Neural cell (in vitro differentiated cells): ENCODE results near the gene FFAR2. TPM values are rescaled to one million over a fixed set of nuclear protein-coding genes. Genes with fewer than 3 reads are reported as not detected.
"Not testable (repeated sequence)": the region's sequence is repeated elsewhere in the genome, so short reads cannot be mapped to it uniquely, and the experiment has no call there.

Source experiments
- H2AFZ ChIP-seq: fragments of 200-600, 300-800 bp; sonication (generic), shearing (Covaris generic); 2 replicates; pipeline ENCODE4 v1.6.0; 2014; ENCODE audit warnings: low read depth, mild to moderate bottlenecking, antibody characterized with exemption, low read length, moderate library complexity
- H3F3A ChIP-seq: fragments of 200-600 bp; shearing (Covaris generic); 2 replicates; pipeline ENCODE4 v1.6.1; 2016; ENCODE audit warnings: mild to moderate bottlenecking, moderate library complexity, mixed read lengths, antibody characterized with exemption, low read length; ENCODE audit not compliant: insufficient read depth, poor library complexity, severe bottlenecking
- H3K27ac ChIP-seq: fragments of 200-600, 300-800 bp; sonication (generic), shearing (Covaris generic); 2 replicates; pipeline ENCODE4 v1.5.1; 2014; ENCODE audit warnings: mild to moderate bottlenecking, low read length, moderate library complexity
- H3K27me3 ChIP-seq: fragments of 300-800, 200-600 bp; sonication (generic), shearing (Covaris generic); 2 replicates; pipeline ENCODE4 v1.6.0; 2014; ENCODE audit warnings: mild to moderate bottlenecking, low read depth, low read length, moderate library complexity; ENCODE audit not compliant: insufficient read depth
- H3K36me3 ChIP-seq: fragments of 300-800, 200-600 bp; sonication (generic), shearing (Covaris generic); 2 replicates; pipeline ENCODE4 v1.5.1; 2014; ENCODE audit warnings: mild to moderate bottlenecking, antibody characterized with exemption, low read length, moderate library complexity; ENCODE audit not compliant: insufficient read depth
- H3K4me2 ChIP-seq: fragments of 300-800, 200-600 bp; sonication (generic), shearing (Covaris generic); 2 replicates; pipeline ENCODE4 v1.6.0; 2014; ENCODE audit warnings: mild to moderate bottlenecking, low read length
- H3K4me3 ChIP-seq: fragments of 300-800, 200-600 bp; sonication (generic), shearing (Covaris generic); 2 replicates; pipeline ENCODE4 v1.5.1; 2014; ENCODE audit warnings: mild to moderate bottlenecking, low read length, moderate library complexity
- H3K79me2 ChIP-seq: fragments of 200-600 bp; shearing (Covaris generic); replicated peaks from 2 replicates; pipeline ENCODE4 v1.6.0; 2014; ENCODE audit warnings: mild to moderate bottlenecking, low read length, moderate library complexity; ENCODE audit not compliant: insufficient read depth
- H3K9ac ChIP-seq: fragments of 300-800, 200-600 bp; sonication (generic), shearing (Covaris generic); 2 replicates; pipeline ENCODE4 v1.6.1; 2016; ENCODE audit warnings: mild to moderate bottlenecking, low read length, mixed read lengths
- H3K9me2 ChIP-seq: fragments of 200-600 bp; shearing (Covaris generic); 2 replicates; pipeline ENCODE4 v1.6.1; 2016; ENCODE audit warnings: mild to moderate bottlenecking, low read length, mixed read lengths; ENCODE audit not compliant: insufficient read depth
- H3K9me3 ChIP-seq: fragments of 200-600, 300-800 bp; sonication (generic), shearing (Covaris generic); 2 replicates; pipeline ENCODE4 v1.6.1; 2016; ENCODE audit warnings: mild to moderate bottlenecking, mixed run types, low read length, moderate library complexity, mixed read lengths
- H4K20me1 ChIP-seq: fragments of 200-600 bp; shearing (Covaris generic); 2 replicates; pipeline ENCODE4 v1.6.1; 2016; ENCODE audit warnings: mild to moderate bottlenecking, mixed run types; ENCODE audit not compliant: insufficient read depth
- CTCF ChIP-seq: fragments of 450-650 bp; IDR thresholded peaks from 2 replicates; pipeline ENCODE4 v1.5.1; 2014; ENCODE audit warnings: antibody characterized with exemption, mild to moderate bottlenecking, moderate library complexity; ENCODE audit not compliant: poor library complexity, severe bottlenecking
- EP300 ChIP-seq: fragments of 450-650 bp; conservative IDR thresholded peaks from 2 replicates; pipeline ENCODE4 v1.6.1; 2014; ENCODE audit warnings: antibody characterized with exemption, mild to moderate bottlenecking, moderate library complexity; ENCODE audit not compliant: poor library complexity, severe bottlenecking
- EZH2 ChIP-seq: fragments of 200-600, 300-800 bp; shearing (Covaris generic), sonication (generic); IDR thresholded peaks from 2 replicates; pipeline ENCODE4 v1.6.1; 2014; ENCODE audit warnings: antibody characterized with exemption, low read length, borderline replicate concordance, mild to moderate bottlenecking; ENCODE audit not compliant: insufficient read depth, poor library complexity, severe bottlenecking
- MXI1 ChIP-seq: fragments of 450-650 bp; conservative IDR thresholded peaks from 2 replicates; pipeline ENCODE4 v1.6.1; 2014; ENCODE audit warnings: antibody characterized with exemption, mild to moderate bottlenecking; ENCODE audit not compliant: poor library complexity, severe bottlenecking
- POLR2AphosphoS5 ChIP-seq: IDR thresholded peaks from 2 replicates; pipeline ENCODE4 v1.6.1; 2012
- RAD21 ChIP-seq: fragments of 450-650 bp; conservative IDR thresholded peaks from 2 replicates; pipeline ENCODE4 v1.6.1; 2014; ENCODE audit warnings: antibody characterized with exemption, mild to moderate bottlenecking, moderate library complexity
- REST ChIP-seq: IDR thresholded peaks from 2 replicates; pipeline ENCODE4 v1.6.1; 2012; ENCODE audit warnings: borderline replicate concordance
- SMC3 ChIP-seq: fragments of 450-650 bp; conservative IDR thresholded peaks from 2 replicates; pipeline ENCODE4 v1.6.1; 2014; ENCODE audit warnings: antibody characterized with exemption, mild to moderate bottlenecking, moderate library complexity; ENCODE audit not compliant: poor library complexity
- TAF1 ChIP-seq: IDR thresholded peaks from 2 replicates; pipeline ENCODE4 v1.6.1; 2012; ENCODE audit warnings: low read depth
- polyA plus RNA-seq: library from polyadenylated mRNA; depleted of rRNA; stranded (reverse); fragments of >200 nt; gene quantifications from 2 replicates; pipeline ENCODE4 v1.2.3, GENCODE V29; 2014

Gene FFAR2
- polyA plus RNA-seq, 1 donor from 2014 or later: not detected

GRCh38 chr19:35460608-35461007 lies 12.6 kb downstream of the FFAR2 start:
- Histone ChIP-seq H3F3A (no peaks in the 10 kb centered on the region), H3K9me3 (no peaks in the 10 kb centered on the region), H3K9me2 (no peaks in the 10 kb centered on the region), H2AFZ (no peak overlapping the region), H3K9ac (no peak overlapping the region), H3K4me2 (no peak overlapping the region), H3K27me3 (no peaks in the 10 kb centered on the region), H3K4me3 (no peak overlapping the region), H3K27ac (no peak overlapping the region), H4K20me1 (no peaks in the 10 kb centered on the region), H3K79me2 (no peaks in the 10 kb centered on the region), H3K36me3 (no peaks in the 10 kb centered on the region)
- TF ChIP-seq EP300 (no peak), MXI1 (no peak), REST (no peak), POLR2AphosphoS5 (no peak), RAD21 (no peak), SMC3 (no peak), EZH2 (no peak), CTCF (no peak), TAF1 (no peak)

- no peaks in the 10 kb centered on the region for H3K79me2 ChIP-seq
- H3K9me3 ChIP-seq: no peaks in the 10 kb centered on the region
- TF ChIP-seq REST (no peak), EP300 (no peak), RAD21 (no peak), POLR2AphosphoS5 (no peak), TAF1 (no peak), MXI1 (no peak), SMC3 (no peak), CTCF (no peak), EZH2 (no peak)
- no peaks in the 10 kb centered on the region for H3K36me3 ChIP-seq
- H3F3A ChIP-seq: no peaks in the 10 kb centered on the region
- no peak overlapping the region for H3K27ac ChIP-seq
- no peak overlapping the region for H2AFZ ChIP-seq
- no peak overlapping the region for H3K4me3 ChIP-seq
- no peak overlapping the region for H3K9ac ChIP-seq
- no peak overlapping the region for H3K4me2 ChIP-seq
- H3K27me3 ChIP-seq: no peaks in the 10 kb centered on the region
- H4K20me1 ChIP-seq: no peaks in the 10 kb centered on the region
- no peaks in the 10 kb centered on the region for H3K9me2 ChIP-seq
Observed at GRCh38 chr19:35461060-35461459, 13.0 kb downstream of the FFAR2 start.

GRCh38 chr19:35461788-35462187 lies 13.7 kb downstream of the FFAR2 start:
- not testable (repeated sequence) for H3F3A ChIP-seq, H2AFZ ChIP-seq, H3K9me3 ChIP-seq, H4K20me1 ChIP-seq, H3K9me2 ChIP-seq, H3K9ac ChIP-seq, H3K27me3 ChIP-seq, H3K36me3 ChIP-seq, H3K4me3 ChIP-seq, H3K4me2 ChIP-seq, H3K79me2 ChIP-seq, H3K27ac ChIP-seq
